HG03196 (cell line): Measurements from ENCODE around the gene C2orf92.
A peak's percentile ranks its signal among the peaks of the same experiment; 100 is the strongest.
"Not testable (repeated sequence)": the region's sequence is repeated elsewhere in the genome, so short reads cannot be mapped to it uniquely, and the experiment has no call there.

Experiments used
- ATAC-seq: cut with Tn5 transposase; IDR thresholded peaks from one replicate; pipeline ENCODE4 v1.9.1; 2021; ENCODE audit not compliant: unreplicated experiment

Gene C2orf92

DNA sequence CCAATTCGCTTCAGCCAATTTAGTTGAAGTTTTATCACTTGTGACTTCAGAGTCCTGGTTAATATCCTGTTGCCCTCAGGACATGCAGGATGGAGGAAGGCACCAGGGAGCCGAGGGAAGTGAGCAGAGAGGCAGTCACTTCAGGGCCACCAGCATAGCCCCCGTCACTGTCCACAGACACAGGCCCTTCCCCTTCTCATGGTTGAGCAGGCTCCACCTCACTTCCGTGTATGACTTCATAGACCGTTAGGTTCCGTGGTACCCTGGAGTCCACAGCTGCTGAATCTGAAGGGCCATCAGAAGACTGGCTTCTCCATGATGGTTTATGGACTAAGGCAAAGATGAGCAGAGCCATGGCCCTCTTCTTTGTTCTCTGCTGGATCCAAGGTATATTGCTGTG lies at the start of gene C2orf92:
Gene C2orf92 (plus strand): TSS at position 266 of the 400 bp plus-strand sequence. CDS start 76 bp downstream, at position 342.
- no peak for ATAC-seq

DNA sequence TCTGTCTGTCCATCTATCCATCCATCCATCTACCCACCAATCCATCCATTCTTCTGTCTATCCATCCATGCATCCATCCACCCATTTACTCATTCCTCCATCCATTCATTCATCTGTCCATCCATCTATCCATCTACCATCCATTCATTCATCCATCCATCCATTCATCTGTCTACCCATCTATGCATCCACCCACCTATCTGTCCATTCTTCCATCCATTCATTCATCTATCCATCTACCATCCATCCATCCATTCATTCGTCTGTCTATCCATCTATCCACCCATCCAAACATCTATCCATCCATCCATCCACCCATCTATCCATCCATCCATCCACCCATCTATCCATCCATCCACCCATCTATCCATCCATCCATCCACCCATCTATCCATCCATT lies 49.0 kb upstream of the C2orf92 start:
- ATAC-seq, result not testable (repeated sequence)

DNA sequence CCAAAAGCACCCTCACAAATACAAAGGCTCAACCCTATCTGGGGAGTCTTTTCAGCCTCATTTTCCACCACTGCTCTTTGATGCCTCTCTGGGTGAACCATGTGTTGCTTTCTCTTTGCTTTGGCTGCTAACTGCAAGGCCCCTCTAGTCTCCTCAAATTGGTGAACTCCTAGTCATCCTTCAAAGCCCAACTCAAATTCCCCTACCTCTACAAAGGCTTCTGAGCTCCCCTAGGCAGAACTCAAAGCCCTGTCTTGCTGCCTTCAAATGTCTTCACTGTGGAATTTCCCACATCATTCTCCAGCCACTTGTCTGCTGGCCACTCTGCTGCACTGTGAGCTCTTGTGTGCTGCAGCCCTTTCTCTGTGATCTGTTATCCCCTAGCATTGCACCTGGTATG lies 46.5 kb upstream of the C2orf92 start:
- not testable (repeated sequence) for ATAC-seq

DNA sequence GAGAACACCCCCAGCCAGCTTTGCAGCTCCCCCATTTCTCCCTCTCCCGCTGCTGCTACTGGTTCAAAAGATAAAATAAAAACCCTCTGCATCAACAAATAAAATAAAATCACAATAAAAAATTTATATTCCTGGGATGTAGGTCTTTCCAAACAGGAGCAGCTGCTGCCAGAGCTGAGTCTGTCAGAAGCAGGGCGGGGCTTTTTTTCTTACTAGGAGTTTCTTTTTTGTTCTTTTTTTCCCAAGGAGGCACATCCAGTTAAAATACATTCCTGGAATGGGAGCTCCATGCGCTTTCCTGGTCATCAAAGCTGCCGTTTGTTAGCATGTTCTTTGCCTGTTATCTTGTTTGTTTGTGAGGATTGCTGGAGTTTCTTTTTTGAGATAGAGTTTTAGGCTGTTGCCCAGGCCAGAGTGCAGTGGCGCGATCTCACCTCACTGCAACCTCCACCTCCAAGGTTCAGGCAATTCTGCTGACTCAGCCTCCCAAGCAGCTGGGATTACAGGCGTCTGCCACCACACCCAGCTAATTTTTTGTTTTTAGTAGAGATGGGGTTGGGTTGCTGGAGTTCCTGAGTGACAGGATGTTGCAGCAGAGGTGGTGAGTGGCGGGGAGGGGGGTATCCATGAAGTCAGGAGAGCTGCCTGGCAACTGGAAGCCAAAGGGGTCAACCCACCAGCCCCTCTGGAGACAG lies 44.0 kb upstream of the C2orf92 start:
- not testable (repeated sequence) for ATAC-seq

DNA sequence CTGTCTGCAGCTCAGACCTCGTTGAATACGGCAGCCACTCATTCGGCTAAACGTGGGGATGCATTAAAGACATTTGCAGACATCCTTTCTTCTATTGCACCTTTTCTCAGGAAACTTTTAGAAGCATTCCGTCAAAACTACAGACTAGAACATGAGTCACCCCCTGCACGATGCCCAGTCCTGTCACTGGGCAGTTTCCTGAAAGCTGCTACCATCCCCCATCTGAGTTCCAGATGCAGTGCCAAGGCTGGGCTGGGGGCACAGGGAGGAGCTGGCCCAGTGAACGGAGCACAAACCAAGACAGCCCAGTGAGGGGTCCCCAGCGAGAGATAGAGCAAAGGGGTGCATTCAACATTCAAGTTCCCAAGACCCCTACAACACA lies 43.5 kb upstream of the C2orf92 start:
- not testable (repeated sequence) for ATAC-seq

DNA sequence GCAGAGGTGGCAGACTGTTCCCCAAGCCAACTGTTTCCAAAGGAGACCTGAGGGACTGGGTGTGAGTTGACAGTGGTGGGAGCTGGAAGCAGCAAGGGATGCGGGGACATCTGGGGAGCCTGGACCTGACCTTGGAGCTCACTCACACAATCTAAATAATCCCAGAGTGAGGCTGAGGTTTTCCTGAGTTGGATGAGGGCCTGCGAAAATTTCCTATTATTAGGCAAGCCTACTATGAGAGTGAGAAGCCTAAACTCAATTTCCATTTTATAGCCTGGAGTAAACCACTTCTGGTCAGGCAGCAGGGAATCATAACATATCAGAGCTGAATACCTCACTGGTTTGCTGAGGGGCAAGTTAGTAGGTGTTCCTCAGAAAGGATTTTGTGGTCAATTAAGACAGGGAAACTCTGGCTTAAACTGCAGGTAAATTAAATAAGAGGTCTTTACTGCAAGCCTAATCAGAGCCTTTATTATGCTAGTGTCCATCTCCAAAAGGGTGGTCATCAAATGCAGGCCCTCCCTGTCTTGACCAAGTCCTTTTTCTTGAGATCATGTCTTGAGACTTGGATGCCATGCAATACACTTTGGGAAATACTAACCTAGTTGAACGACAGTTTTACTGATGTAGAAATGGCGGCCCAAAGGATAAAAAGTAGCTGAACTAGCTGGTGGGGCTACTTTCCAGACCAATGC lies 25.3 kb upstream of the C2orf92 start:
- no peak for ATAC-seq

DNA sequence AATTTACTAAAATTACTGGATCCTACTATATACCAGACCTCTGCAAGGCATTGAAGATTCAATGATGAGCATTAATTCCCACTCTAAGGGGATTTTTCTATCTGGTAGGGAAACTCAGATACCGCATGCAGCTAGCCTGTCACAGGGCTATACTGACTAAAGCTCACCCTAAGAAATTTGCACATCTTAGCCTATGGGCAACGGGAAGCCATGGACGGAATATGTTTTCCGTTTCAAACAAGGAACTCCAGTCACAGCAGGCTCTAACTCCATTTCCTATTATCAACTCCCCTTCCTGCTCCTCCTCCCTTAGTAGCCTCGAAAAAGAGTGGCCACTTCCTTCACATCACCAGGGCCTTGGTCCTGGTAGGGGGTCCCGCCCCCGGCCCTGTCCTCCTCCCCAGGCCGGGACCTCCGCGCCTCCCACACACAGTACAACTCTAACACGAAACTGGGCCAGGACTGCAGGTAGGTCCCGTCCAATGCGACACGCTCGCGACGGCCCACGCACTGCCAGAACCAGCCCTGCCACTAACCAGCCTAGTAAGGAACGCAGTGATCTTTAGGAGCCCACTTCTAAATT lies 24.3 kb upstream of the C2orf92 start:
- ATAC-seq, result peak; percentile 18

DNA sequence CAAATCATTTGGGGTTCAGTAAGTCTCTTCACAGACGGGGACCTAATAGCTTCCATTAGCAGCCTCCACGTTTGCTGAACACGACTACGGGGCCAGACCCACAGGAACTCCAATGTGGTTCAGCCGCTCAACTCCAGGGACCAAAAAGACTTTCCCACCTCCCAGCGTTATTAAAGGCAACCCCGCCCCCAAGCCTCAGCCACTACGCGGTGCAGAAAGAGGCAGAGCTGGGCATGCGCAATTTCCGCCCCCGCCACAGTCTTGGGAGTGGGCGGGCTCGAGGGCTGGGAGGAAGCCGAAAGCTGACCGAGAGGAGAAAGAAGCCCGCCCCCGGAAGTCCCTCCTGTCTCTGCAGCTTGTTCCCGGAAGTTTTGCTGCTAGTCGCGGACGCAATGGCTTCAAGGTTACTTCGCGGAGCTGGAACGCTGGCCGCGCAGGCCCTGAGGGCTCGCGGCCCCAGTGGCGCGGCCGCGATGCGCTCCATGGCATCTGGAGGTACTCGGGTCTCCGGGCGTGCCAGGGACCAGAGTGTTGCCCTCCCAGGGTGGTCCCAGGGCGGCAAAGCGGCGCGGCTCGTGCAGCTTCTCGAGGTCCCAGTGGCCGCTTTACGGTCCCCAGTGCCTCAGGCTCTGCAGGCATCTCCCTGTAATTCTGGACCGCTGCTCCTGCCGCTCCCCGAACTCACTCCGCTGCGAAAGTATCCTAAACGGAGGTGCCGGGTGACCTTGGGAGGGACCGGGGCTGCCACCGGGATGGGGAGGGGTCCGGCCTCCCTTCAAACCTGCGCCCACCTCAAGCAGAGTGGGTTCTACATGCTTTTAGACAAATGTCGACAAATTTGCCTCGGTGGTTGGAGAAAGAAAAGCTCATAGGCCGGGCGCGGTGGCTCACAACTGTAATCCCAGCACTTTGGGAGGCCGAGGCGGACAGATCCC lies 23.6 kb upstream of the C2orf92 start, which contains the start of gene COX5B:
Gene COX5B (plus strand): TSS at position 368 of the 935 bp plus-strand sequence. CDS start 25 bp downstream, at position 393.
- ATAC-seq, result peak; percentile 90

DNA sequence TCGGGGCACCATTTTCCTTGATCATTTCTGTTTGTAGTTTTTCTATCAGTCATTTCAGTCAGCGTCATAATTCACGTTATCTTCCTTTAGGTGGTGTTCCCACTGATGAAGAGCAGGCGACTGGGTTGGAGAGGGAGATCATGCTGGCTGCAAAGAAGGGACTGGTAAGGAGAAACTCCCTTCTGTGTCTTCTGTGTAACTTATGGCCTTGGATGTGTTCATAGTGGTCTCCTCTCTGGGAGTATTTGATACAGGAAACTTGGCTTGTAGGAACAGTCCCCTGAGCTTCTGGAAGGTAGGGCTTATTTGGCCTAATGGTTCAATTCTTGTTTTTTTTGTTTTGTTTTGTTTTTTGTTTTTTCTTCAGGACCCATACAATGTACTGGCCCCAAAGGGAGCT lies 22.5 kb upstream of the C2orf92 start:
- ATAC-seq, result no peak

DNA sequence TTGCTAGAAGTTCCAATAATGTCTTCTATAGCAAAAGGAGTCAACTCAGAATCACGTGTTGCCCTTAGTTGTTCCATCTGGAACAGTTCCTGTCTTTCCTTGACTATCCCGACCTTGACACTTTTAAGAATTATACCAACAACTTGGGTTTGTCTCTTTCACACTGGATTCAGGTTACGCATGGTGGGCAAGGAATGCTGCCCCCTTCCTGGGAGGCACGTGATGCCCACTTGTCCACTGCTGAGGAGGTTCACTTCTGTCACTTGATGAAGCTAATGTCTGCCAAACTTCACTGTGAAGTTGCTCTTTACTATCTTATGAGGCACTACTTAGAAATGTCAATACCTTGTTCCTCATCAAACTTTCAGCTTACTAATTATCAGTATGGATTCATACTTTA lies 18.4 kb upstream of the C2orf92 start:
- no peak for ATAC-seq

DNA sequence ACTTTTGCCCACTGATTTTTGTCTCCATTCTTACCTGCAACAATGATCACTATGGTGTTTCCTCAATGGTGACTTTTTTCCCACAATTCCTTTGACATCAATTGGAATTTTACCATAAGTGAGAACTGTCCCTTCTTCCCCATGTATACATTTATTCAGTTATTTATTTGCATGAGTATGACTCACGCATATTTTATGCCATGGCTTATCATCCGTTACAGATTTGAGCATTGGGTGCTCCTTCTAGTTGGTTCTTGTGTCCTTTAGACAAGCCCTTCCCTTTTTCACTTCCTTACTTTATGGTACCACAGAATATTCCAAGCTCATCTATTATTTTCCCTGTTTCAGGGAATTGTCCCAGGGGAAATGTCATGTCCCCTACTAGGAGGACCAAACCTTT lies 16.0 kb upstream of the C2orf92 start:
- no peak for ATAC-seq

DNA sequence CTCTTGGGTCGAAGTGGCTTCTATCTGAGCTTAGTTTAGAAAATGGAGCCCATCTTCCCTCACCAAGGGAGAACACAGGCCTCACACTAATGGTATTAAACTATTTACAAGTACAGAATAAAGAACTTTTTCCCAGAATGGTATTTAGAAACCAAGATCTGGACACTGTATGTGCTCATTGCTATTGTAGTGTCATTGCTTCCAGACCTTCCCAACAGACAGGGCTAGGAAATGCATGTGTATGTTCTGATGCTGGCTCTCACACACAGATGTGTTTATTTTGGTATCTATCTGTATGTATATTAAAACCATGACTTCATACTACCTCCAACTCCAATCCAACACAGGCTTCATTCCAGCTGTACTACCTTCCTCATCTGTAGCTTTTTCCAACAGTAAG lies 15.6 kb upstream of the C2orf92 start:
- ATAC-seq, result no peak

DNA sequence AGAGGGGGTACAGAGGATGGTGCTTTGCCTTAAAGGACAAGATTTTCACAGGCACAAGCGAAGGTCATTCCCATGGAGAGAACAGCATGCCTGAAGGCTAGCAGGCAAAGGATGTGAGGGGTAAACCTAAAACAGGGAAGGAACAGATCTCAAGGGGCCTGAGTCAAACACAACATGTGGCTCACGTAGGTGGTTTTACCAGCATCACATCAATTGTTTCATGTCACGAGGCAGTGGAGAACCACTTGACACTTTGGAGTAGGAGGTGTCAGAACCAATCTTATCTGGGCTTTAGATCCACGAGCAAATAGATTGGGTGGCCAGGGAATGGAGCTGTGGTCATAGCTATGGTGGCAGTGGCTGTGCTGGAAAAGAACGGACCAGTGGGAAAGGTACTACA lies 15.2 kb upstream of the C2orf92 start:
- ATAC-seq, result no peak

DNA sequence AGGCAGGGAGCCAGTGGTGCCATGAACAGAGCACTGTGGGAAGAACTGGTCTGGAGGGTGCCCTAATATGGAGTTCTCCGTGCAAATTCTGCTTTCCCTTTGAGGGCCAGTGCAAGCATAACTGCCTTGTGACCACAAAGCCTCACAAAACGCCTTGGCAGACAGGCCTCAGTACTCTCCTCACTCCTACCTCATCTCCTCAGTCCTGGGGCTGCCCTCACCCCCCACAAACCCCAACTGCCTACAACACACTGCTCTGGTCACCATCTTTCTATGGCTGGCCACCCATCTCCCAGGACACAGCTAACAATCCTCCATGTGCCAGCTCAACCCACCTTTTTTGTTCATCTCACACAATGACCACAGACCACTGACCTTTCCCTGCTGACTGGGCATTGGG lies 14.7 kb upstream of the C2orf92 start:
- no peak for ATAC-seq

DNA sequence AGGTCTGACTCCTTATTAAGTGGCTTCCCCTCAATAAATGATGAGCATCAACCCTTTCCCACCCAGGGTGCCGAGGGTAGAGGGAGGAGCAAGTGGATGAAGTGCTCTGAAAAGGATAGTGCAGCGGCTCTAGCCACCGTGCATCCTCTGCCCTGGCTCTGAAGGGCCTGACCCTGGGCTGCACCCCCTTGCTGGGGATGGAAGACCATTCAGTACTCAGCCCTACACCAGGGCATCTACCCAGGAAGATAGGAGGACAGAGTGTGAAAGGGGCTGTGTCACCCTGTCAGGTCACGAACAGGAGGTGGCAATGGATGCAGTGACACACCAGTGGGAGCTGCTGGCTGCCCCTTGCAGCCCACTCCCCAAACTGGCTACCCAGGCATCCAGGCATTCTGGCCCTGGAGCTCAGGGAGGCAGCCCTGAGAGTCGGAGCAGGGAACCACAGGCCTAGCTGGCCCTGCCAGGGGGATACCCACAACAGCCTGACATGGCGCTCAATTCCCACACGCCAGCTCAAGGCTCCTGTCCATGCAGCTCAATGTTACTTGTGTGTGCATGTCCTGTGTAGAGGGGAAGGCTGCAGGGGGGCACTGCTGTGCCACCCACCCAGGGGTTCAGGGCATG lies 13.3 kb upstream of the C2orf92 start:
- no peak for ATAC-seq

DNA sequence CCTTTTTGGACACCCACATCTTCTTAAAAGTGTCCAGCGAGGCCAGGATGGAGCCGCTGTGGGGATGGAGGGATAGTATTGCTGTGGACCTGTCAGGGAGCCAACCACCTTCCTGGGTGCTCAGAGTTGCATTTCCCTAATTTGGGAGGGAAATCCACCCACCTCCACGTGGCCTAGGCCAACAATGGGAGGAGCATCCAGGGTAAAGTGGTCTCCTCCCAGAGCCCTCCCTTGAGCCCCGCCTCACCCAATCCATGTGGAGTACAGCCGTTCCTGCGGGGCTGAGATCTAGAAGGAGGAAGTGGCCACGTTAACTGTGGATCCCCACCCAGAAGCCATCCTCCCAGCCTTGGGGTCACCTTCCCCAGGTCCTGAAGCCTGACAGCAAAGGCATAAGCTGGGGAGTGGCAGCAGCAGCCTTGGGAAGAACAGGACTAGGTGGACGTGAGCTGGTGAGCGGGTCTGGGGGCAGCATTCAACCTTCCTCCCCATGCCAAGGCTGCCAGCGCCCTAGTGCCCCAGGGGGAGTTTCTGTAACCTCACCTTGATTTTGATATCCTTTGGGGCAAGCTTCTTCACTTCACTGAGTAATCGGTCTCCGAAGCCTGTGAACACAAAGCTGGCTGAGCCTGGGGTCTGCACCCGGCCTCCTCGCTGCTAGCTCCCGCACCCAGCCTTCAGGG lies 12.5 kb upstream of the C2orf92 start:
- ATAC-seq, result no peak

DNA sequence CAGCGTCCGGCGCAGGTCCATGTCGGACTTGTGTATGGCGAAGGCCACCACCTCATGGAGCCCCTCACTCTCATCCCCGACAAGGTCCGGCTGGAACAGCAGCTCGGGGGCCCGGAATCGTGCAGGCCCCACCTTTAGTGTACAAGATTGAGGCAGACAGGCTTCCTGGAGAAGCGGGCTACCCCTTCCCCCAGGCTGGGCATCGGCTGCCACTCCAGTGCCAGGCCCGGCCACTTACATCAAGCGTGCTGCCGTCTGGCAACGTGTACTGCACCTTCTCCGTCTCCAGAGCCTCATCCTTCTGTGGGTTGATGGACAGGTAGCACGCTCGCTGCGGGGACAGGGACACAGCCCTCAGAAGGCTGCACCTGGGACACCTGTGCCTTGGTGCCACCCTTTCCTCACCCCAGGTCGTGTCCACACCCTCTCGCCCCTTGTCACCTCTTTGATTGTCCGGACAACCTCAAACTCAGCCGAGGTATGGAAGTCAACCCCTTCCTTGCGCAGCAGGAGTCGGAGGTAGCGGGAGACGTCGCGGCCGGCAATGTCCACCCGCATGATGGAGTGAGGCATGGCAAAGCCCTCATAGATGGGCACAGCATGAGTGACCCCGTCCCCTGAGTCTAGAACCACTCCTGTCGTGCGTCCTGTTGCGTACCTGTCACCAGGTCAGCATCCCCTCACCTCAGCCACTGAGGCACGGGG lies 11.4 kb upstream of the C2orf92 start:
- ATAC-seq, result no peak

DNA sequence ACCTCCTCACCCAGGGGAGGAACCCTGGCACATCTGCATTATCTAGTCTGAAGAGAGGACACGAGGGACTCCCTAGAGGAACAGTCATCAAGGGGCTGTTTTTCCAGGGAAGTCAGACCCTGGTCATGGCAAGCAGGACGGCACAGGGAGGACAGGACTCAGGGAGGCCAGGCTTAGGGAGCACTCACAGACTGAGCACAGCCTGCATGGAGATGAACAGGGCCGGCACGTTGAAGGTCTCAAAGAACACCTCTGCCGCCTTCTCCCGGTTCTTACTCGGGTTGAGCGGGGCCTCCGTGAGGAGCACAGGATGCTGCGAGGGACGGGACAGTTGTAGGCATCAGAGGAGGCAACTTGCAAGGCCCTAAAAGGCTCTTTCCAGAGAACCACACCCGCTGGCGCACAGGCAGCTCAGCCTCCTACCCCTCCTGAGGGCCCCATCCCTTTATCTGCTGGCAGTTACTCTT lies 10.8 kb upstream of the C2orf92 start:
- ATAC-seq, result no peak
